B cell (primary cell): ENCODE results near the gene NATD1. TPM values are rescaled to one million over a fixed set of nuclear protein-coding genes. Genes with fewer than 3 reads are reported as not detected.

Experiments
- ATAC-seq: fragments of 200-7000 bp; cut with Tn5 transposase; one replicate; pipeline ENCODE4 v1.10.0; 2021; ENCODE audit warnings: low read depth, mild to moderate bottlenecking, moderate number of reproducible peaks, moderate library complexity
- CTCF ChIA-PET: fragments of 350-600 bp; sonication (Branson Sonifier 250); formaldehyde crosslinking; loops from one replicate; lab custom pipeline; 2021; ENCODE audit warnings: antibody characterized with exemption, inconsistent platforms; lab: Charles Lee
- POLR2A ChIA-PET: fragments of 350-600 bp; sonication (Branson Sonifier 250); formaldehyde crosslinking; loops from one replicate; lab custom pipeline; 2021; ENCODE audit warnings: antibody characterized with exemption; lab: Charles Lee
- DNase-seq: peaks from one replicate; pipeline ENCODE4 v3.0.0; 2013
- H2AFZ ChIP-seq: 2 replicates; pipeline ENCODE4 v1.6.1; 2012; ENCODE audit warnings: mild to moderate bottlenecking, low read depth, low read length; ENCODE audit not compliant: insufficient read depth, poor library complexity, severe bottlenecking
- H3K27ac ChIP-seq, 2 donors: 1 replicate in 1 of 2; 2 replicates in 1 of 2; pipeline ENCODE4 v1.5.1; 2012 to 2013; ENCODE audit warnings: low read length in 2 of 2, mild to moderate bottlenecking in 2 of 2, moderate library complexity in 1 of 2
- H3K27me3 ChIP-seq, 4 experiments: fragments of 200-600 bp in 1 of 4; sonication (generic) in 1 of 4; replicated peaks in 1 of 4; 1 replicate in 2 of 4; 2 replicates in 2 of 4; pipeline versions ENCODE4 v1.6.1 to v1.7.0; 2013 to 2016; ENCODE audit warnings: low read length in 3 of 4, mild to moderate bottlenecking in 2 of 4, mixed read lengths in 1 of 4, moderate library complexity in 1 of 4; ENCODE audit not compliant: insufficient read depth in 4 of 4, control insufficient read depth in 3 of 4; ENCODE audit errors: control extremely low read depth in 1 of 4
- H3K36me3 ChIP-seq, 2 experiments: replicated peaks in 1 of 2; 1 replicate in 1 of 2; 2 replicates in 1 of 2; pipeline versions ENCODE4 v1.6.1 to v1.7.1; 2013; ENCODE audit warnings: low read length in 1 of 2; ENCODE audit not compliant: insufficient read depth in 2 of 2, control insufficient read depth in 1 of 2; ENCODE audit errors: control extremely low read depth in 1 of 2, extremely low read depth in 1 of 2
- H3K4me1 ChIP-seq, 2 donors: fragments of 200-600 bp in 1 of 2; sonication (generic) in 1 of 2; 1 replicate in 1 of 2; 2 replicates in 1 of 2; pipeline versions ENCODE4 v1.5.1 to v1.6.1; 2013 to 2017; ENCODE audit warnings: low read length in 2 of 2; ENCODE audit not compliant: control insufficient read depth in 2 of 2, insufficient read depth in 2 of 2
- H3K4me2 ChIP-seq: replicated peaks from 2 replicates; pipeline ENCODE3; 2012; ENCODE audit warnings: mild to moderate bottlenecking, low read depth, low read length; ENCODE audit not compliant: poor library complexity, severe bottlenecking
- H3K4me3 ChIP-seq, 5 experiments: fragments of 200-600 bp in 1 of 5; sonication (generic) in 1 of 5; 1 replicate in 3 of 5; 2 replicates in 2 of 5; pipeline versions ENCODE4 v1.5.1 to v1.7.0; 2011 to 2016; ENCODE audit warnings: low read length in 4 of 5, mild to moderate bottlenecking in 4 of 5, low read depth in 2 of 5, control low read depth in 1 of 5, moderate library complexity in 1 of 5; ENCODE audit not compliant: insufficient read depth in 1 of 5; ENCODE audit errors: control extremely low read depth in 1 of 5, extremely low read depth in 1 of 5
- H3K79me2 ChIP-seq: fragments of 200-600 bp; sonication (generic); one replicate; pipeline ENCODE4 v1.6.0; 2016; ENCODE audit warnings: low read length; ENCODE audit not compliant: control insufficient read depth, insufficient read depth
- H3K9ac ChIP-seq: fragments of 200-600 bp; sonication (generic); 2 replicates; pipeline ENCODE4 v1.6.1; 2017; ENCODE audit warnings: mild to moderate bottlenecking, low read length, moderate library complexity
- H3K9me3 ChIP-seq, 3 donors: one replicate each; pipeline versions ENCODE4 v1.6.1 to v1.7.1; 2013; ENCODE audit warnings: low read length in 2 of 3; ENCODE audit not compliant: control insufficient read depth in 2 of 3, insufficient read depth in 1 of 3; ENCODE audit errors: control extremely low read depth in 1 of 3
- H4K20me1 ChIP-seq: 2 replicates; pipeline ENCODE4 v1.6.0; 2012; ENCODE audit warnings: mild to moderate bottlenecking, low read length; ENCODE audit not compliant: insufficient read depth, control insufficient read depth, poor library complexity, severe bottlenecking
- H3K27ac Mint-ChIP-seq: one replicate; pipeline ENCODE4 v1.8.0; 2021; ENCODE audit warnings: mixed read lengths
- H3K27me3 Mint-ChIP-seq: one replicate; pipeline ENCODE4 v1.8.0; 2021; ENCODE audit warnings: mixed read lengths
- H3K4me1 Mint-ChIP-seq: one replicate; pipeline ENCODE4 v1.8.0; 2021; ENCODE audit warnings: mixed read lengths
- H3K4me3 Mint-ChIP-seq: one replicate; pipeline ENCODE4 v1.8.0; 2021; ENCODE audit warnings: mixed read lengths
- H3K9me3 Mint-ChIP-seq: one replicate; pipeline ENCODE4 v1.8.0; 2022; ENCODE audit warnings: mixed read lengths; ENCODE audit not compliant: insufficient read depth
- EZH2 ChIP-seq: IDR thresholded peaks from 2 replicates; pipeline ENCODE4 v1.6.1; 2012; ENCODE audit warnings: borderline replicate concordance, low read depth, mild to moderate bottlenecking, moderate library complexity, low read length; ENCODE audit not compliant: insufficient read depth, poor library complexity, severe bottlenecking
- WGBS: methylation state at CpG from one replicate; pipeline ENCODE4 v1.1.5; 2013; ENCODE audit warnings: missing lambda C conversion rate; ENCODE audit not compliant: insufficient coverage; 5-methylcytosine and 5-hydroxymethylcytosine counted together
- intact Hi-C: fragments of 100-400 bp; cut with micrococcal nuclease; formaldehyde crosslinking; loops from one replicate; pipeline ENCODE4 v1.10.0; 2022
- polyA plus RNA-seq: library from polyadenylated mRNA; depleted of rRNA; stranded (reverse); fragments of >200 nt; gene quantifications from 2 replicates; pipeline ENCODE4 v1.2.3, GENCODE V29; 2012
- total RNA-seq, 2 donors: library from RNA; stranded (reverse); fragments of 120-200 nt in 1 of 2; gene quantifications; 1 replicate in 1 of 2; 2 replicates in 1 of 2; pipeline versions ENCODE4 v1.2.3 to v1.2.4, GENCODE V29; 2013 to 2022
- TF ChIP-seq, protein P1 (sequence below): fragments of 200-600 bp; IDR thresholded peaks from one replicate; pipeline ENCODE4 v1.8.0; 2022; ENCODE audit warnings: antibody characterized with exemption, mild to moderate bottlenecking

Gene NATD1
- total and polyA plus RNA-seq, 2 donors (not counting 1 experiment from before 2014, with no cell fraction given): 2.0 to 6.7 TPM

DNA sequence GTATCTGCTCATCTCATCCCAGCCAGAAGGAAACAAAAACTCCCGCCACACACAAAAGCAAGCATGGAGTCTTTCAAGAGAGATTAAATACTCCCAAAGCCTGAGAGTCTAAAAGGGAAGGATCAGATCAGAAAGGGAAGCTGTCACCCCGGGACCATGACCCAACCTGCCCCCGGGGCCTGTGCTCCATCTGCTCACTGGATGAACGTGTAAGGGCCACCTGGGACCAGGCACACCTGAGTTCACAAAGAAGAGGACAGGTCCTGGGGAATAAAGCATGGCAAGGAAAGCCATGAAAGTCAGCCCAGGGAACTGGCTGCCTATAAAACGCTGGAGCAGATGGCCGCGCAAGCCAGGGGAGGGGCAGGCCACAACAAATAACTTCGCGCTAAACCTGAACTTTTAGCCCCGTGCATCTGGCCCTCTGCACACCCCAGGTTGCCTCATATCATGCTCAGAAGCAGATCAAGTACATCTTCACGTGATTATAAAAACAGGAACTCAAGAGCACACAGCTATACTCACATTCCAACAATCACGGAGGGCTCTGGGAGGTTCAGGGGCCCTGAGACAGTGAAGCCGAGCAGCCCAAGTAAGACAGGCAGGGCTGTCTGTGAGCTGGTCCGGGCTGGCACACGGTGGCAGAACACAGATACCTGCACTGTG is 42.7 kb downstream of the NATD1 start:
- peaks cover 0 to 33% of the 10 kb centered on the region in 2 experiments for H3K36me3 ChIP-seq
- Mint-ChIP-seq H3K9me3 (no peaks in the 10 kb centered on the region), H3K4me3 (no peak overlapping the region), H3K27ac (no peak overlapping the region), H3K27me3 (no peaks in the 10 kb centered on the region), H3K4me1 (peaks cover 52% of the 10 kb centered on the region)
- no peak overlapping the region for H3K4me2 ChIP-seq
- H4K20me1 ChIP-seq: peaks cover 83% of the 10 kb centered on the region
- H3K4me3 ChIP-seq: no peak overlapping the region
- intact Hi-C loops: no loop called here
- H3K4me1 ChIP-seq: peaks cover 31 to 37% of the 10 kb centered on the region in 2 donors
- no peaks in the 10 kb centered on the region for H3K27me3 ChIP-seq
- no peak overlapping the region for H3K27ac ChIP-seq
- no peak for DNase-seq
- POLR2A ChIA-PET: no interaction called here
- CTCF ChIA-PET: no interaction called here
- H3K9me3 ChIP-seq: no peaks in the 10 kb centered on the region
- TF ChIP-seq, protein P1, sequence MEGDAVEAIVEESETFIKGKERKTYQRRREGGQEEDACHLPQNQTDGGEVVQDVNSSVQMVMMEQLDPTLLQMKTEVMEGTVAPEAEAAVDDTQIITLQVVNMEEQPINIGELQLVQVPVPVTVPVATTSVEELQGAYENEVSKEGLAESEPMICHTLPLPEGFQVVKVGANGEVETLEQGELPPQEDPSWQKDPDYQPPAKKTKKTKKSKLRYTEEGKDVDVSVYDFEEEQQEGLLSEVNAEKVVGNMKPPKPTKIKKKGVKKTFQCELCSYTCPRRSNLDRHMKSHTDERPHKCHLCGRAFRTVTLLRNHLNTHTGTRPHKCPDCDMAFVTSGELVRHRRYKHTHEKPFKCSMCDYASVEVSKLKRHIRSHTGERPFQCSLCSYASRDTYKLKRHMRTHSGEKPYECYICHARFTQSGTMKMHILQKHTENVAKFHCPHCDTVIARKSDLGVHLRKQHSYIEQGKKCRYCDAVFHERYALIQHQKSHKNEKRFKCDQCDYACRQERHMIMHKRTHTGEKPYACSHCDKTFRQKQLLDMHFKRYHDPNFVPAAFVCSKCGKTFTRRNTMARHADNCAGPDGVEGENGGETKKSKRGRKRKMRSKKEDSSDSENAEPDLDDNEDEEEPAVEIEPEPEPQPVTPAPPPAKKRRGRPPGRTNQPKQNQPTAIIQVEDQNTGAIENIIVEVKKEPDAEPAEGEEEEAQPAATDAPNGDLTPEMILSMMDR: no peak
- no peak for TF ChIP-seq EZH2
- H3K79me2 ChIP-seq: peaks cover 93% of the 10 kb centered on the region
- ATAC-seq: no peak
- H3K9ac ChIP-seq: no peak overlapping the region
- WGBS: 75% methylated on average over 15 of the region's 15 CpGs
- H2AFZ ChIP-seq: no peak overlapping the region

GRCh38 chr17:21209511-21210175 is 43.6 kb downstream of the NATD1 start:
- no peak overlapping the region for H3K9ac ChIP-seq
- WGBS: 94% methylated on average over 16 of the region's 17 CpGs
- CTCF ChIA-PET: no interaction called here
- Mint-ChIP-seq H3K4me3 (no peak overlapping the region), H3K27me3 (no peaks in the 10 kb centered on the region), H3K9me3 (no peaks in the 10 kb centered on the region), H3K27ac (no peak overlapping the region), H3K4me1 (peaks cover 48% of the 10 kb centered on the region)
- H3K9me3 ChIP-seq: no peaks in the 10 kb centered on the region
- POLR2A ChIA-PET: no interaction called here
- TF ChIP-seq, protein P1: no peak
- no peak for TF ChIP-seq EZH2
- DNase-seq (no peak), ATAC-seq (no peak)
- H4K20me1 ChIP-seq: peaks cover 92% of the 10 kb centered on the region
- H3K27ac ChIP-seq: no peak overlapping the region
- peaks cover 25 to 28% of the 10 kb centered on the region in 2 donors for H3K4me1 ChIP-seq
- peaks cover 0 to 35% of the 10 kb centered on the region in 2 experiments for H3K36me3 ChIP-seq
- H3K79me2 ChIP-seq: peaks cover 93% of the 10 kb centered on the region
- intact Hi-C loops: no loop called here
- H3K27me3 ChIP-seq: no peaks in the 10 kb centered on the region
- H3K4me2 ChIP-seq: no peak overlapping the region
- H2AFZ ChIP-seq: no peak overlapping the region
- no peak overlapping the region for H3K4me3 ChIP-seq
